Testis (tissue), 3 donors: ENCODE data around the gene GPR173. TPM values are rescaled to one million over a fixed set of nuclear protein-coding genes. Genes with fewer than 3 reads are reported as not detected.

Experiments used
- DNase-seq: peaks from one replicate; pipeline ENCODE4 v3.0.0-alpha.2; 2019
- H3K27ac ChIP-seq, 2 donors: fragments of 200-600 bp; sonication (generic); one replicate each; pipeline ENCODE4 v1.5.1; 2019
- H3K27me3 ChIP-seq: fragments of 200-600 bp; sonication (generic); one replicate; pipeline ENCODE4 v1.5.1; 2019
- H3K36me3 ChIP-seq: fragments of 200-600 bp; sonication (generic); one replicate; pipeline ENCODE4 v1.5.1; 2017; ENCODE audit warnings: low read depth; ENCODE audit errors: missing control alignments
- H3K4me1 ChIP-seq: fragments of 200-600 bp; sonication (generic); one replicate; pipeline ENCODE4 v1.5.1; 2019
- H3K4me3 ChIP-seq, 2 donors: fragments of 200-600 bp; sonication (generic); one replicate each; pipeline ENCODE4 v1.5.1; 2017 to 2019
- H3K9me3 ChIP-seq: fragments of 200-600 bp; sonication (generic); one replicate; pipeline ENCODE4 v1.5.1; 2017
- POLR2A ChIP-seq: fragments of 450-650 bp; IDR thresholded peaks from one replicate; pipeline ENCODE4 v1.6.1; 2017; ENCODE audit warnings: antibody characterized with exemption, mild to moderate bottlenecking, moderate library complexity
- WGBS, 2 donors: methylation state at CpG; one replicate each; pipeline ENCODE4 v1.1.5; 2018; 5-methylcytosine and 5-hydroxymethylcytosine counted together
- intact Hi-C: fragments of 100-400 bp; cut with DNase I; formaldehyde crosslinking; loops from one replicate; pipeline ENCODE4 v1.15.1; 2023; ENCODE audit warnings: low total_unique reads
- polyA plus RNA-seq: library from polyadenylated mRNA; stranded (reverse); fragments of 350-450 nt; fragmentation: Illumina TruSeq; extraction: RNeasy Lipid Tissue Mini Kit (QIAGEN cat#74804); gene quantifications from one replicate; pipeline ENCODE4 v1.2.3, GENCODE V29; 2014; ENCODE audit warnings: low read depth, low replicate concordance; ENCODE audit not compliant: insufficient read depth
- small RNA-seq, 2 donors: library from RNA; depleted of rRNA; stranded (forward); fragments of <200 nt; gene quantifications; one replicate each; pipeline ENCODE3, GENCODE V24; 2016
- total RNA-seq, 2 donors: library from RNA; depleted of rRNA; stranded (reverse); fragments of >200 nt; gene quantifications; one replicate each; pipeline ENCODE4 v1.2.3, GENCODE V29; 2016
- TF ChIP-seq, protein P1 (sequence below), 3 experiments: fragments of 450-650 bp in 2 of 3; fragments of 200-600 bp in 1 of 3; sonication (generic) in 1 of 3; IDR thresholded peaks; one replicate each; pipeline ENCODE4 v1.5.1; 2016 to 2019; ENCODE audit warnings: antibody characterized with exemption in 3 of 3, mild to moderate bottlenecking in 2 of 3, moderate library complexity in 1 of 3

GPR173 gene
- total and polyA plus RNA-seq, 3 donors from 2014 or later = 2.4 to 3.8 (median 2.8) TPM

DNA sequence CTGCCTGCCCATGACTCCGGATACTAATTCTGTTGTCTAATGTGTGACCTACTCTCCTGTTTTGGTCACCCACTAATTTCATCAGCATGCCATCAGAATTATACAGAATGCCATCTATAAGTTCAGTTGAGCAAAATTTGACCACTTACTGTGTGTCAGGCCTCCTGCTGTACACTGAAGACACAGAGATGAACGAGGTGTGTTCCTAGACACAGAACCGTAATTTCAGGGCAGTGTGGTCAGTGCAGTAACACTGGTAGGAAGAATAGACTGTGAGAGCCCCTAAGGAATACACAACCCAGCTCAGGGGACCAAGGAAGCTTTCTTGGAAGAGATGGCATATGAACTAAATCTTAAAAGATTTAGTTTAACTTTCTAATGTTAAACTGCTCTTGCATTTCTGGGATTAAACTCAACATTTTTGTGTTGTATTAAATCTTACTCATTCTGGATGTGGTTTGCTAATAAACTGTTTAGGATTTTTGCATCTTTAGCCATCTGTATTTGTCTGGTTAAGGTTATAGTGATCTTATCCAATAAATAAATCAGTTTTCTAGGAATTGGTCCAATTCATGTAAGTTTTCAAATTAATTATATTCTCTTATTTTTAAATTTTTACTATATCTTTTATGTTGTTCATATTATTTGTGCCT lies 79.6 kb downstream of the GPR173 start:
- no peak for DNase-seq
- WGBS, 2 donors = 78 to 89% methylated on average over 2 to 3 of the region's 3 CpGs
- Histone ChIP-seq H3K27me3 (no peaks in the 10 kb centered on the region), H3K9me3 (no peaks in the 10 kb centered on the region), H3K36me3 (no peaks in the 10 kb centered on the region), H3K4me3 (no peak overlapping the region), H3K4me1 (no peaks in the 10 kb centered on the region), H3K27ac (no peak overlapping the region)
- intact Hi-C loops = no loop called here
- TF ChIP-seq, protein P1, sequence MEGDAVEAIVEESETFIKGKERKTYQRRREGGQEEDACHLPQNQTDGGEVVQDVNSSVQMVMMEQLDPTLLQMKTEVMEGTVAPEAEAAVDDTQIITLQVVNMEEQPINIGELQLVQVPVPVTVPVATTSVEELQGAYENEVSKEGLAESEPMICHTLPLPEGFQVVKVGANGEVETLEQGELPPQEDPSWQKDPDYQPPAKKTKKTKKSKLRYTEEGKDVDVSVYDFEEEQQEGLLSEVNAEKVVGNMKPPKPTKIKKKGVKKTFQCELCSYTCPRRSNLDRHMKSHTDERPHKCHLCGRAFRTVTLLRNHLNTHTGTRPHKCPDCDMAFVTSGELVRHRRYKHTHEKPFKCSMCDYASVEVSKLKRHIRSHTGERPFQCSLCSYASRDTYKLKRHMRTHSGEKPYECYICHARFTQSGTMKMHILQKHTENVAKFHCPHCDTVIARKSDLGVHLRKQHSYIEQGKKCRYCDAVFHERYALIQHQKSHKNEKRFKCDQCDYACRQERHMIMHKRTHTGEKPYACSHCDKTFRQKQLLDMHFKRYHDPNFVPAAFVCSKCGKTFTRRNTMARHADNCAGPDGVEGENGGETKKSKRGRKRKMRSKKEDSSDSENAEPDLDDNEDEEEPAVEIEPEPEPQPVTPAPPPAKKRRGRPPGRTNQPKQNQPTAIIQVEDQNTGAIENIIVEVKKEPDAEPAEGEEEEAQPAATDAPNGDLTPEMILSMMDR (IDR thresholded peaks at IDR 0.05) = no peak
- no peak for TF ChIP-seq POLR2A

Small RNA genes within 50 kb of the gene (small RNA-seq; reads per million reads assigned to genes)
- gene AL591212.2 = 0 reads per million in 2 donors

Other genes starting within 250 kb of the GPR173 start
- gene XAGE5, start 237.5 kb upstream of the GPR173 start, total RNA-seq = 1 to 10 TPM; 1.2 to 1.5 TPM
- 3.3 TPM for gene XAGE5, start 237.5 kb upstream of the GPR173 start, polyA plus RNA-seq
- under 1 TPM in 1 of 2 donors, not detected in 1; 0.99 TPM for gene XAGE3, start 180.7 kb upstream of the GPR173 start, total RNA-seq
- 2.3 TPM for gene XAGE3, start 180.7 kb upstream of the GPR173 start, polyA plus RNA-seq
- 10 to 100 TPM; 73.7 to 82.6 TPM for gene FAM156B, start 151.5 kb upstream of the GPR173 start, total RNA-seq
- gene FAM156B, start 151.5 kb upstream of the GPR173 start, polyA plus RNA-seq = 21.4 TPM
- 10 to 100 TPM; 62.0 to 64.5 TPM for gene FAM156A, start 90.3 kb upstream of the GPR173 start, total RNA-seq
- gene FAM156A, start 90.3 kb upstream of the GPR173 start, polyA plus RNA-seq = 25.6 TPM
- 100 to 1,000 TPM; 358 to 363 TPM for gene TSPYL2, start 33.6 kb downstream of the GPR173 start, total RNA-seq
- 193 TPM for gene TSPYL2, start 33.6 kb downstream of the GPR173 start, polyA plus RNA-seq
- 10 to 100 TPM; 39.3 to 46.1 TPM for gene KANTR, start 45.4 kb downstream of the GPR173 start, total RNA-seq
- gene KANTR, start 45.4 kb downstream of the GPR173 start, polyA plus RNA-seq = 3.0 TPM
- 100 to 1,000 TPM; 104 to 134 TPM for gene KDM5C, start 176.4 kb downstream of the GPR173 start, total RNA-seq
- gene KDM5C, start 176.4 kb downstream of the GPR173 start, polyA plus RNA-seq = 40.1 TPM
- gene IQSEC2, start 232.8 kb downstream of the GPR173 start, total RNA-seq = 10 to 100 TPM; 15.6 to 19.9 TPM
- gene IQSEC2, start 232.8 kb downstream of the GPR173 start, polyA plus RNA-seq = 19.3 TPM